ENCODE measurements around the gene GRK4. TPM values are rescaled to one million over a fixed set of nuclear protein-coding genes. Genes with fewer than 3 reads are reported as not detected.

GRK4 gene
- total and polyA plus RNA-seq, 2 of the 8 experiments (the other 6 are each of a cell fraction or from before 2014, with no cell fraction given): 0.77 to 1.8 TPM

GRCh38 chr4:3054169-3054759, 90.9 kb downstream of the GRK4 start:
- Histone ChIP-seq H3K23ac (ENCODE audit: insufficient read length) (no peak overlapping the region), H3K4me3 (ENCODE audit: extremely low read depth in 1 of 4, insufficient read depth in 2 of 4, low read depth in 3 of 4, low read length in 4 of 4) (no peak overlapping the region), H2AFZ (ENCODE audit: low read length) (no peak overlapping the region), H3K4me2 (ENCODE audit: insufficient read depth in 1 of 2, low read depth in 2 of 2, low read length in 2 of 2) (no peak overlapping the region), H4K91ac (replicated peaks; ENCODE audit: insufficient read length, low read length) (no peak overlapping the region), H3K18ac (ENCODE audit: extremely low read depth, low read length) (no peak overlapping the region), H3K23me2 (ENCODE audit: low read depth, low read length) (no peaks in the 10 kb centered on the region), H3K36me3 (ENCODE audit: control insufficient read depth in 2 of 4, insufficient read depth in 4 of 4, low read length in 3 of 4) (no peaks in the 10 kb centered on the region), H3K79me1 (ENCODE audit: low read depth, low read length) (no peaks in the 10 kb centered on the region), H4K5ac (ENCODE audit: insufficient read length, low read depth, low read length) (no peak overlapping the region), H3K79me2 (ENCODE audit: control insufficient read depth in 1 of 2, insufficient read depth in 2 of 2, low read length in 2 of 2) (no peaks in the 10 kb centered on the region), H3K27ac (ENCODE audit: low read depth, low read length) (no peak overlapping the region), H2BK120ac (replicated peaks; ENCODE audit: low read depth, low read length) (no peak overlapping the region), H2AK5ac (ENCODE audit: low read depth, low read length) (no peak overlapping the region), H2BK12ac (ENCODE audit: low read depth, low read length) (no peak overlapping the region), H2BK15ac (ENCODE audit: low read length) (no peak overlapping the region), H3K27me3 (replicated peaks in 1 of 4; ENCODE audit: control insufficient read depth in 3 of 4, extremely low read depth in 1 of 4, insufficient read depth in 3 of 4, low read length in 3 of 4) (no peaks in the 10 kb centered on the region), H3K14ac (ENCODE audit: insufficient read length) (no peak overlapping the region), H3K56ac (replicated peaks; ENCODE audit: insufficient read length, low read depth, low read length) (no peak overlapping the region), H2BK20ac (ENCODE audit: low read length) (no peak overlapping the region), H3K9me3 (ENCODE audit: insufficient read depth in 2 of 2, low read depth in 1 of 2, low read length in 1 of 2) (peaks cover 18 to 30% of the 10 kb centered on the region in 2 experiments; a peak in 3 of 4 replicates), H3K4me1 (replicated peaks in 1 of 4; ENCODE audit: control insufficient read depth in 3 of 4, insufficient read depth in 4 of 4, low read length in 3 of 4) (no peaks in the 10 kb centered on the region), H4K8ac (ENCODE audit: extremely low read depth, insufficient read depth, low read length) (no peak overlapping the region), H3K4ac (replicated peaks; ENCODE audit: insufficient read length, low read depth, low read length) (no peak overlapping the region), H3K9ac (replicated peaks in 1 of 4; ENCODE audit: extremely low read depth in 1 of 4, low read depth in 3 of 4, low read length in 3 of 4) (no peak overlapping the region), H2BK5ac (ENCODE audit: low read depth, low read length) (no peak overlapping the region), H4K20me1 (replicated peaks in 1 of 2; ENCODE audit: control insufficient read depth in 1 of 2, insufficient read depth in 2 of 2, low read length in 2 of 2) (no peaks in the 10 kb centered on the region)
- TF ChIP-seq SAP30 (IDR thresholded peaks at IDR 0.05; ENCODE audit: insufficient read depth, insufficient replicate concordance, low read length): no peak
- no peak for TF ChIP-seq SP1 (IDR thresholded peaks at IDR 0.05; ENCODE audit: low read depth, low read length)
- no peak for TF ChIP-seq SIN3A (conservative IDR thresholded peaks at IDR 0.05 in 1 of 2, IDR thresholded peaks at IDR 0.05 in 1 of 2; ENCODE audit: low read depth in 1 of 2, low read length in 2 of 2)
- TF ChIP-seq HDAC6 (IDR thresholded peaks at IDR 0.05; ENCODE audit: low read depth, low read length): no peak
- no peak for TF ChIP-seq SIX5 (IDR thresholded peaks at IDR 0.05; ENCODE audit: low read depth, low read length)
- ChIA-PET POLR2A (ENCODE audit: partially characterized antibody) (interaction anchor here (1.0 kb wide), 1 partner anchor 21 kb away, joined by 4 read pairs; no protein-coding TSS in a partner anchor), CTCF (ENCODE audit: partially characterized antibody) (interaction anchor here (1.2 kb wide), 1 partner anchor 18 kb away, joined by 3 read pairs; no protein-coding TSS in a partner anchor)
- WGBS, 2 experiments (ENCODE audit: extremely low coverage in 1 of 2, insufficient coverage in 1 of 2, insufficient read length in 1 of 2, insufficient replicate concordance in 2 of 2, low coverage in 1 of 2, low lambda C conversion rate in 2 of 2, missing lambda C conversion rate in 1 of 2): 84% methylated on average over 2 of the region's 2 CpGs; no CpG with 5 or more reads in 1 of the 2 experiments
- DNase-seq (ENCODE audit: low read depth in 1 of 2, low spot score in 2 of 2): no peak
- FAIRE-seq: no peak
